Keratinocyte (primary cell): Measurements from ENCODE around the gene SMCO4. TPM values are rescaled to one million over a fixed set of nuclear protein-coding genes. Genes with fewer than 3 reads are reported as not detected.

Experiments used
- DNase-seq: peaks from one replicate; pipeline ENCODE4 v3.0.0-alpha.2; 2011; ENCODE audit warnings: low read depth, missing footprints, low spot score
- FAIRE-seq: peaks from 2 replicates; lab custom pipeline; 2011; peaks lifted over from hg19 to GRCh38; lab: Jason Lieb, UNC
- H2AFZ ChIP-seq: 2 replicates; pipeline ENCODE4 v1.6.0; 2012; ENCODE audit warnings: low read length, control low read depth, inconsistent platforms; ENCODE audit not compliant: control insufficient read depth
- H3K27ac ChIP-seq: 2 replicates; pipeline ENCODE4 v1.5.1; 2011; ENCODE audit warnings: low read length; ENCODE audit not compliant: control insufficient read depth, insufficient read depth
- H3K27me3 ChIP-seq: 3 replicates; pipeline ENCODE4 v1.6.0; 2011; ENCODE audit warnings: low read length; ENCODE audit not compliant: control insufficient read depth, insufficient read depth; ENCODE audit errors: extremely low read depth
- H3K36me3 ChIP-seq, 2 experiments: 2 replicates in 1 of 2; 3 replicates in 1 of 2; pipeline ENCODE4 v1.5.1; 2011; ENCODE audit warnings: low read length in 2 of 2, mild to moderate bottlenecking in 1 of 2; ENCODE audit not compliant: control insufficient read depth in 2 of 2, insufficient read depth in 2 of 2; ENCODE audit errors: extremely low read depth in 1 of 2
- H3K4me1 ChIP-seq: 3 replicates; pipeline ENCODE4 v1.5.1; 2011; ENCODE audit warnings: low read length; ENCODE audit not compliant: control insufficient read depth, insufficient read depth; ENCODE audit errors: extremely low read depth
- H3K4me2 ChIP-seq: 3 replicates; pipeline ENCODE4 v1.6.0; 2011; ENCODE audit warnings: low read depth, low read length; ENCODE audit not compliant: control insufficient read depth, insufficient read depth; ENCODE audit errors: extremely low read depth
- H3K4me3 ChIP-seq, 3 experiments: fragments of 200-600 bp in 1 of 3; sonication (generic) in 1 of 3; 2 replicates in 2 of 3; 3 replicates in 1 of 3; pipeline ENCODE4 v1.5.1; 2011 to 2016; ENCODE audit warnings: low read length in 3 of 3, mild to moderate bottlenecking in 3 of 3, control low read depth in 2 of 3, inconsistent platforms in 1 of 3, low read depth in 1 of 3, mixed read lengths in 1 of 3, mixed run types in 1 of 3, moderate library complexity in 1 of 3; ENCODE audit not compliant: control insufficient read depth in 2 of 3, insufficient read depth in 2 of 3; ENCODE audit errors: extremely low read depth in 1 of 3
- H3K79me2 ChIP-seq: 2 replicates; pipeline ENCODE4 v1.6.0; 2012; ENCODE audit warnings: low read length; ENCODE audit not compliant: control insufficient read depth, insufficient read depth
- H3K9ac ChIP-seq: 3 replicates; pipeline ENCODE4 v1.6.0; 2011; ENCODE audit warnings: low read length; ENCODE audit not compliant: control insufficient read depth, insufficient read depth; ENCODE audit errors: extremely low read depth
- H3K9me1 ChIP-seq: 3 replicates; pipeline ENCODE4 v1.6.0; 2011; ENCODE audit warnings: low read length; ENCODE audit not compliant: control insufficient read depth, insufficient read depth; ENCODE audit errors: extremely low read depth
- H3K9me3 ChIP-seq: 2 replicates; pipeline ENCODE4 v1.5.1; 2012; ENCODE audit warnings: low read depth, low read length; ENCODE audit not compliant: control insufficient read depth
- H4K20me1 ChIP-seq: 3 replicates; pipeline ENCODE4 v1.6.0; 2011; ENCODE audit warnings: low read length; ENCODE audit not compliant: control insufficient read depth, insufficient read depth; ENCODE audit errors: extremely low read depth
- CTCF ChIP-seq, 3 experiments: IDR thresholded peaks in 1 of 3; conservative IDR thresholded peaks in 1 of 3; optimal IDR thresholded peaks in 1 of 3; 2 replicates in 2 of 3; 3 replicates in 1 of 3; pipeline versions ENCODE3 to v1.5.1; 2011; ENCODE audit warnings: low read length in 3 of 3, mild to moderate bottlenecking in 3 of 3, moderate library complexity in 2 of 3, control low read depth in 1 of 3, inconsistent platforms in 1 of 3; ENCODE audit not compliant: insufficient read depth in 2 of 3; ENCODE audit errors: extremely low read depth in 1 of 3
- EZH2 ChIP-seq: IDR thresholded peaks from one replicate; pipeline ENCODE4 v1.6.1; 2012; ENCODE audit warnings: inconsistent platforms, mild to moderate bottlenecking, low read length, moderate library complexity
- dilution Hi-C: fragments of 300-500 bp; cut with MboI; formaldehyde crosslinking; loops from one replicate; pipeline ENCODE4 v1.7.0; 2020; ENCODE audit warnings: low sequenced_read_pairs; ENCODE audit not compliant: extremely low pct_ligation_motif_present
- polyA plus RNA-seq, 5 experiments: library from polyadenylated mRNA; depleted of rRNA in 3 of 5; stranded (reverse) in 3 of 5; stranded (forward) in 1 of 5; unstranded in 1 of 5; fragments of >200 nt; gene quantifications; 1 replicate in 1 of 5; 2 replicates in 3 of 5; 3 replicates in 1 of 5; pipeline versions ENCODE4 v1.2.1 to v1.2.3, GENCODE V29; 2011 to 2012; ENCODE audit warnings: missing spikeins in 2 of 5, low read depth in 1 of 5, low replicate concordance in 1 of 5

SMCO4 gene
- polyA plus RNA-seq, 1 donor (not counting 4 experiments of a cell fraction or from before 2014, with no cell fraction given): 1.5 TPM

GRCh38 chr11:93530468-93530826, 12.7 kb downstream of the SMCO4 start:
- DNase-seq (no peak), FAIRE-seq (no peak)
- Histone ChIP-seq H3K9me1 (no peaks in the 10 kb centered on the region), H3K27me3 (no peaks in the 10 kb centered on the region), H3K4me3 (no peak overlapping the region), H3K27ac (no peak overlapping the region), H3K9ac (no peak overlapping the region), H3K4me2 (no peak overlapping the region), H3K36me3 (no peaks in the 10 kb centered on the region), H3K79me2 (no peaks in the 10 kb centered on the region), H4K20me1 (no peaks in the 10 kb centered on the region), H3K9me3 (no peaks in the 10 kb centered on the region), H3K4me1 (no peaks in the 10 kb centered on the region), H2AFZ (no peak overlapping the region)
- TF ChIP-seq CTCF (optimal IDR thresholded peaks at IDR 0.05 in 1 of 3, IDR thresholded peaks at IDR 0.05 in 1 of 3, conservative IDR thresholded peaks at IDR 0.05 in 1 of 3; ENCODE audit: extremely low read depth in 1 of 3, insufficient read depth in 2 of 3, low read length in 3 of 3): no peak
- TF ChIP-seq EZH2: no peak
- dilution Hi-C loops: no loop called here

GRCh38 chr11:93529707-93530467, 13.3 kb downstream of the SMCO4 start:
- H3K79me2 ChIP-seq: no peaks in the 10 kb centered on the region
- no peak overlapping the region for H3K4me3 ChIP-seq
- H3K9me1 ChIP-seq: no peaks in the 10 kb centered on the region
- no peak overlapping the region for H3K4me2 ChIP-seq
- DNase-seq: no peak
- no peaks in the 10 kb centered on the region for H3K27me3 ChIP-seq
- dilution Hi-C loops: no loop called here
- H3K27ac ChIP-seq: no peak overlapping the region
- H4K20me1 ChIP-seq: no peaks in the 10 kb centered on the region
- no peak for TF ChIP-seq EZH2
- no peak overlapping the region for H3K9ac ChIP-seq
- H3K36me3 ChIP-seq: no peaks in the 10 kb centered on the region
- FAIRE-seq: no peak
- H2AFZ ChIP-seq: no peak overlapping the region
- no peaks in the 10 kb centered on the region for H3K9me3 ChIP-seq
- no peaks in the 10 kb centered on the region for H3K4me1 ChIP-seq
